Left ventricle myocardium inferior (tissue), 1 donor: ENCODE measurements around the gene GLP2R. TPM values are rescaled to one million over a fixed set of nuclear protein-coding genes. Genes with fewer than 3 reads are reported as not detected.

Source experiments
- DNase-seq: peaks from one replicate; pipeline ENCODE4 v3.0.0-alpha.2; 2020
- H3K27ac ChIP-seq: fragments of 200-600 bp; replicated peaks from 2 replicates; pipeline ENCODE4 v1.8.0; 2021
- H3K27me3 ChIP-seq: fragments of 200-600 bp; 2 replicates; pipeline ENCODE4 v1.8.0; 2021; ENCODE audit warnings: low read depth
- H3K36me3 ChIP-seq: fragments of 200-600 bp; 2 replicates; pipeline ENCODE4 v1.8.0; 2021
- H3K4me1 ChIP-seq: fragments of 200-600 bp; 2 replicates; pipeline ENCODE4 v1.8.0; 2021
- H3K4me3 ChIP-seq: fragments of 200-600 bp; 2 replicates; pipeline ENCODE4 v1.8.0; 2021; ENCODE audit warnings: mild to moderate bottlenecking, moderate library complexity
- H3K9me3 ChIP-seq: fragments of 200-600 bp; replicated peaks from 2 replicates; pipeline ENCODE4 v1.8.0; 2021
- intact Hi-C: fragments of 100-400 bp; cut with micrococcal nuclease; formaldehyde crosslinking; loops from one replicate; pipeline ENCODE4 v1.11.0; 2022
- total RNA-seq: library from RNA; stranded (reverse); fragmentation: NEBNext Ultra II Directional; extraction: Animal tissue kit (Norgen Biotek cat#: 25700); gene quantifications from one replicate; pipeline ENCODE4 v1.2.1, GENCODE V29; 2021
- TF ChIP-seq, protein P1 (sequence below): fragments of 200-600 bp; IDR thresholded peaks from 2 replicates; pipeline ENCODE4 v1.8.0; 2021; ENCODE audit warnings: antibody characterized with exemption, mild to moderate bottlenecking, borderline replicate concordance
- donor health status: DM: no; HTN: yes; CAD: no; lungs with severe emphysema.

The GLP2R gene
- total RNA-seq, 1 donor from 2014 or later = not detected

DNA sequence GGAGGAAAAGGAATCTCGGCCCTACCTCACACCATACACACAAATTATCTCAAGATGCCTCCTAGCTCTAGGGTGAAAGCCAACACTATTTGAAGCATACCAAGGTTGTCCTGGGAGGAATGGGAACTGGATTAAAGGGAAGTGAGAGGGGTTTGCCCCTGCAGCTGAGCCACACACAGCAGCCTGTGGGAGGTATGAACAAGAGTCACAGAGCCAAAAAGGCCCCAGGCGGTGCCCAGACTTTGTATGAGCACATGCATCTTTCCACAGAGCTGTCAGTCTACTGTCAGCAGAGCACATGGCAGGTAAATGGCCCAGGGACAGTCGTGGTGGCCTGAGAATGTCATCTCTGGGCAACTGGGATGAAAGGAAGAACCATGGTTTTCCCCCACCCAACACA lies 110.4 kb downstream of the GLP2R start:
- Histone ChIP-seq H3K4me3 (no peak overlapping the region), H3K27ac (peak overlapping the region; percentile 69), H3K4me1 (peaks cover 23% of the 10 kb centered on the region), H3K36me3 (peaks cover 49% of the 10 kb centered on the region), H3K27me3 (no peaks in the 10 kb centered on the region), H3K9me3 (peaks cover 15% of the 10 kb centered on the region)
- intact Hi-C loops = no loop called here
- TF ChIP-seq, protein P1, sequence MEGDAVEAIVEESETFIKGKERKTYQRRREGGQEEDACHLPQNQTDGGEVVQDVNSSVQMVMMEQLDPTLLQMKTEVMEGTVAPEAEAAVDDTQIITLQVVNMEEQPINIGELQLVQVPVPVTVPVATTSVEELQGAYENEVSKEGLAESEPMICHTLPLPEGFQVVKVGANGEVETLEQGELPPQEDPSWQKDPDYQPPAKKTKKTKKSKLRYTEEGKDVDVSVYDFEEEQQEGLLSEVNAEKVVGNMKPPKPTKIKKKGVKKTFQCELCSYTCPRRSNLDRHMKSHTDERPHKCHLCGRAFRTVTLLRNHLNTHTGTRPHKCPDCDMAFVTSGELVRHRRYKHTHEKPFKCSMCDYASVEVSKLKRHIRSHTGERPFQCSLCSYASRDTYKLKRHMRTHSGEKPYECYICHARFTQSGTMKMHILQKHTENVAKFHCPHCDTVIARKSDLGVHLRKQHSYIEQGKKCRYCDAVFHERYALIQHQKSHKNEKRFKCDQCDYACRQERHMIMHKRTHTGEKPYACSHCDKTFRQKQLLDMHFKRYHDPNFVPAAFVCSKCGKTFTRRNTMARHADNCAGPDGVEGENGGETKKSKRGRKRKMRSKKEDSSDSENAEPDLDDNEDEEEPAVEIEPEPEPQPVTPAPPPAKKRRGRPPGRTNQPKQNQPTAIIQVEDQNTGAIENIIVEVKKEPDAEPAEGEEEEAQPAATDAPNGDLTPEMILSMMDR = no peak
- peak; percentile 10 for DNase-seq

DNA sequence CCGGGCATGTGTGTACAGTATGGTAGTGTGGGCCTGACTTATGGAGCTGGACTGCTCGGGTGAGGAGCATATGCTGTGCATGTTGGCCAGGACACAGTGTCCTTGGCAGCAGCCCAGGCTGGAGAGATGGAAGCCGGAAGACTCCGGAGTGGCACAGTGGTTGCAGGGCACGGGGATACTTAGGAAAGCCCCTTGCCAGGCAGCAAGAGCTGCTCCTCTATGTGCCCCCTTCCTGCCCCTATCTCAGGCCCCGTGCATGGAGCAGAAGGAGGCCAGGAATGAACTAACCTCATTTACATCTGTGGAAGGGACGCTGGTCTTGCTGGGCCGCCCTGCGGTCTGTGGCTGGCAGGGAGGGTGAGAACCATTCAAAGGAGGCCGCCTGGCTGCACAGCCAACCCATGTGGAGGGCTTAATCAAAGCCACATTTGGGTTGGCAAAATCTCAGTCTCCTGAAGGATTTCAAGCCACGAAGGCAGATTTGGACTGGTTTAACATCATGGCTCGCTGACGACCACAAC lies 111.6 kb downstream of the GLP2R start:
- no peaks in the 10 kb centered on the region for H3K27me3 ChIP-seq
- peaks cover 52% of the 10 kb centered on the region for H3K36me3 ChIP-seq
- peak overlapping the region; percentile 69 for H3K27ac ChIP-seq
- peaks cover 20% of the 10 kb centered on the region for H3K4me1 ChIP-seq
- TF ChIP-seq, protein P1 = no peak
- peaks cover 15% of the 10 kb centered on the region for H3K9me3 ChIP-seq
- H3K4me3 ChIP-seq = no peak overlapping the region
- intact Hi-C loops = no loop called here
- DNase-seq = peak; percentile 83

DNA sequence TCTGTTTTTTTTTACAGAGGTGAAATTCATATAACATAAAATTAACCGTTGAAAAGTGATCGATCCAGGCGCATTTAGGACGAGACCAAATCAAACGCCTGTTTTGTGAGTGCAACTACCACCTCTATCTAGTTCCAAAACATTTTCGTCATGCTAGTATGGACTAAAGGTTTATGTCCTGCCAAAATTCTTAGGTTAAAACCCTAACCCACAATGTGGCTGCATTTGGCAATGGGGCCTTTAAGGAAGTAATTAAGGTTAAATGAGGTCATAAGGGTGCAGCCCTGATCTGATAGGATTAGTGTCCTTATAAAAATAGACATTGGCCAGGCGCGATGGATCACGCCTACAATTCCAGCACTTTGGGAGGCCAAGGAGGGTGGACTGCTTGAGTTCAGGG lies 112.2 kb downstream of the GLP2R start:
- Histone ChIP-seq H3K9me3 (peaks cover 15% of the 10 kb centered on the region), H3K4me1 (peaks cover 20% of the 10 kb centered on the region), H3K27me3 (no peaks in the 10 kb centered on the region), H3K4me3 (no peak overlapping the region), H3K36me3 (peaks cover 58% of the 10 kb centered on the region), H3K27ac (peak overlapping the region; percentile 69)
- intact Hi-C loops = no loop called here
- TF ChIP-seq, protein P1 = no peak
- DNase-seq = no peak

DNA sequence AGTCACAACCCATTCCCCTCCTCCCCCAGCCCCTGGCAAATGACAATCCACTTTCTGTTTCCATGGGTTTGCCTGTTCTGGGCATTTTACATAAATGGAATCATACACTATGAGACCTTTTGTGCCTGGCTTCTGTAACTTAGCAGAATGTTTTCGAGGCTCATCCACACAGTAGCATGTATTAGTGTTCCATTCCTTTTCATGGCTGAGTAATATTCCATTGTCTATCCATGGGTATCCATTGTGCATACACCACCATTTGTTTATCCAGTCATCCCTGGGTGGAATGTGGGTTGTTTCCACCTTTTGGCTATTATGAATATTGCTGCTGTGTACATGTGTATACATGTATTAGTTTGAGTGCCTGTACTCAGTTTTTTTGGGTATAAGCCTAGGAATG lies 113.0 kb downstream of the GLP2R start:
- no peak overlapping the region for H3K27ac ChIP-seq
- no peaks in the 10 kb centered on the region for H3K27me3 ChIP-seq
- DNase-seq = no peak
- TF ChIP-seq, protein P1 = no peak
- H3K4me1 ChIP-seq = peaks cover 20% of the 10 kb centered on the region
- no peak overlapping the region for H3K4me3 ChIP-seq
- intact Hi-C loops = no loop called here
- peaks cover 56% of the 10 kb centered on the region for H3K36me3 ChIP-seq
- H3K9me3 ChIP-seq = peaks cover 15% of the 10 kb centered on the region

DNA sequence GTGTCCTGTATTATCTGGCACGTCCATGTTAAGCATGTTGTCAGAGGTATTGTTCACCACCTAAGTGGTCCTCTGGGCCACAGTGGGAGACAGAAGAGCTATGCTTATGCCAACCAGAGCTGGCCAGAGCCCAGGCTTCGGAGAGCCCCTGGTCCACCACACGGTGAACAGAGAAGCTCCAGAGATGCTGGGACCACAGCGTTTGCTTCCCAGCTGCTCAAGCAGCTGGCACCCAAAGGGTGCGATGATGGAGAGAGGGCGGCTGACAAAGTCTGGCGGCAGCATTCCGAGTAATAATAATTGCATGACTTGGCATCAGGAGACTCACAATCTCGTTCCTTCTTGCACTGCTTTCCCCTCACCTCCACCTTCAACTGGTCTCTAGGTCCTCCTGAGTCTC lies 115.1 kb downstream of the GLP2R start:
- Histone ChIP-seq H3K9me3 (peaks cover 15% of the 10 kb centered on the region), H3K4me3 (no peak overlapping the region), H3K27ac (no peak overlapping the region), H3K36me3 (peaks cover 64% of the 10 kb centered on the region), H3K4me1 (peaks cover 20% of the 10 kb centered on the region), H3K27me3 (no peaks in the 10 kb centered on the region)
- TF ChIP-seq, protein P1 = no peak
- peak; percentile 6 for DNase-seq
- intact Hi-C loops = no loop called here
